Erythroblast (primary cell): ENCODE data around the gene KLF13.

Experiments used
- GATA1 ChIP-seq: IDR thresholded peaks from 2 replicates; pipeline ENCODE4 v1.6.1; 2011; ENCODE audit warnings: low read depth, mild to moderate bottlenecking, control low read depth, low read length, moderate library complexity
- POLR2A ChIP-seq: IDR thresholded peaks from 2 replicates; pipeline ENCODE4 v1.6.1; 2011; ENCODE audit warnings: mild to moderate bottlenecking, low read length

DNA sequence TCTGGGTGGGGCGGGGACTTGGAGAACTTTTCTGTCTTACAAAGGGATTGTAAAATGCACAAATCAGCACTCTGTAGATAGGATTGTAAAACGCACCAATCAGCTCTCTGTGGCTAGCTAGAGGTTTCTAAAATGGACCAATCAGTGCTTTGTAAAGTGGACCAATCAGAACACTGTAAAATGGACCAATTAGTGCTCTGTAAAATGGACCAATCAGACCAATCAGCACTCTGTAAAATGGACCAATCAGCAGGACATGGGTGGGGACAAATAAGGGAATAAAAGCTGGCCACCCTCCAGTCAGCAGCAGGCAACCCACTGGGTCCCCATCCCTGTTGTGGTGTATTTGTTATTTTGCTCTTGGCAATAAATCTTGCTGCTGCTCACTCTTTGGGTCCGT lies 77.7 kb downstream of the KLF13 start:
- TF ChIP-seq POLR2A (no peak), GATA1 (no peak)
